IMR-90 (cell line): ENCODE measurements around the gene ARFGAP2. TPM values are rescaled to one million over a fixed set of nuclear protein-coding genes. Genes with fewer than 3 reads are reported as not detected.

ENCODE experiments used
- ATAC-seq: fragments of 200-7000 bp; cut with Tn5 transposase; 2 replicates; pipeline ENCODE4 v1.9.1; 2020; ENCODE audit warnings: low read depth, mild to moderate bottlenecking, moderate library complexity
- BruUV-seq: library from RNA; stranded (reverse); fragments of 400-500 nt; replicated peaks from 2 replicates; lab custom pipeline; 2021; lab: Mats Ljungman, UMichigan
- CTCF ChIA-PET: fragments of 300-600 bp; formaldehyde crosslinking; extraction: SDS; loops from one replicate; lab custom pipeline; 2021; ENCODE audit warnings: antibody characterized with exemption; lab: Yijun Ruan, JAX
- POLR2A ChIA-PET: fragments of 300-600 bp; sonication (Branson Sonifier 250); formaldehyde crosslinking; loops from one replicate; lab custom pipeline; 2022; ENCODE audit warnings: antibody characterized with exemption; ENCODE audit not compliant: unreplicated experiment; lab: Charles Lee
- DNase-seq: peaks from one replicate; pipeline ENCODE4 v3.0.0; 2013
- H2AFZ ChIP-seq: replicated peaks from 2 replicates; pipeline ENCODE3; 2013; ENCODE audit warnings: low read length, mild to moderate bottlenecking; ENCODE audit not compliant: poor library complexity
- H2AK5ac ChIP-seq: 2 replicates; pipeline ENCODE4 v1.6.1; 2013; ENCODE audit warnings: low read depth, low read length, inconsistent platforms
- H2AK9ac ChIP-seq: replicated peaks from 2 replicates; pipeline ENCODE3; 2013; ENCODE audit warnings: mild to moderate bottlenecking, low read depth, low read length, moderate library complexity; ENCODE audit not compliant: poor library complexity
- H2BK120ac ChIP-seq: 2 replicates; pipeline ENCODE4 v1.6.1; 2013; ENCODE audit warnings: low read depth, low read length, inconsistent platforms
- H2BK15ac ChIP-seq: 3 replicates; pipeline ENCODE4 v1.6.1; 2013; ENCODE audit warnings: low read depth, low read length, inconsistent platforms
- H2BK20ac ChIP-seq: 2 replicates; pipeline ENCODE4 v1.6.1; 2013; ENCODE audit warnings: low read depth, mild to moderate bottlenecking, inconsistent platforms, low read length, moderate library complexity
- H2BK5ac ChIP-seq: 2 replicates; pipeline ENCODE4 v1.6.1; 2013; ENCODE audit warnings: mild to moderate bottlenecking, low read depth, low read length, inconsistent platforms; ENCODE audit not compliant: poor library complexity, severe bottlenecking
- H3K14ac ChIP-seq: replicated peaks from 2 replicates; pipeline ENCODE4 v1.6.1; 2013; ENCODE audit warnings: low read depth, low read length, inconsistent platforms
- H3K18ac ChIP-seq: 2 replicates; pipeline ENCODE4 v1.6.1; 2013; ENCODE audit warnings: low read depth, low read length, control low read depth
- H3K23ac ChIP-seq: 2 replicates; pipeline ENCODE4 v1.6.1; 2013; ENCODE audit warnings: low read depth, low read length, inconsistent platforms
- H3K27ac ChIP-seq: 2 replicates; pipeline ENCODE4 v1.5.1; 2013; ENCODE audit warnings: mild to moderate bottlenecking, control low read depth, low read length; ENCODE audit not compliant: insufficient read depth
- H3K27me3 ChIP-seq: 2 replicates; pipeline ENCODE4 v1.6.1; 2013; ENCODE audit warnings: low read length; ENCODE audit not compliant: control insufficient read depth, insufficient read depth
- H3K36me3 ChIP-seq: 2 replicates; pipeline ENCODE4 v1.6.1; 2013; ENCODE audit warnings: low read length, mixed read lengths; ENCODE audit not compliant: control insufficient read depth, insufficient read depth
- H3K4ac ChIP-seq: 2 replicates; pipeline ENCODE4 v1.6.1; 2013; ENCODE audit warnings: low read depth, low read length, inconsistent platforms
- H3K4me1 ChIP-seq: 2 replicates; pipeline ENCODE4 v1.6.1; 2013; ENCODE audit warnings: low read length, mixed read lengths; ENCODE audit not compliant: control insufficient read depth, insufficient read depth
- H3K4me2 ChIP-seq: 2 replicates; pipeline ENCODE4 v1.6.1; 2013; ENCODE audit warnings: low read depth, mild to moderate bottlenecking, control low read depth, low read length, moderate library complexity
- H3K4me3 ChIP-seq: 2 replicates; pipeline ENCODE4 v1.5.1; 2013; ENCODE audit warnings: low read depth, mild to moderate bottlenecking, control low read depth, low read length, moderate library complexity; ENCODE audit not compliant: insufficient read depth
- H3K56ac ChIP-seq: 2 replicates; pipeline ENCODE4 v1.6.1; 2013; ENCODE audit warnings: low read length, inconsistent platforms; ENCODE audit not compliant: insufficient read depth; ENCODE audit errors: extremely low read depth
- H3K79me1 ChIP-seq, 2 experiments: 2 replicates each; pipeline ENCODE4 v1.6.1; 2013; ENCODE audit warnings: low read length in 2 of 2, inconsistent platforms in 1 of 2, low read depth in 1 of 2
- H3K9ac ChIP-seq: 2 replicates; pipeline ENCODE4 v1.6.1; 2013; ENCODE audit warnings: low read depth, low read length, control low read depth
- H3K9me1 ChIP-seq: 2 replicates; pipeline ENCODE4 v1.6.1; 2013; ENCODE audit warnings: low read length, inconsistent platforms; ENCODE audit not compliant: insufficient read depth
- H3K9me3 ChIP-seq: 2 replicates; pipeline ENCODE4 v1.6.1; 2013; ENCODE audit warnings: low read length; ENCODE audit not compliant: control insufficient read depth, insufficient read depth
- H4K20me1 ChIP-seq: 2 replicates; pipeline ENCODE4 v1.6.1; 2013; ENCODE audit warnings: low read length, inconsistent platforms; ENCODE audit not compliant: insufficient read depth
- H4K5ac ChIP-seq: 2 replicates; pipeline ENCODE4 v1.6.1; 2013; ENCODE audit warnings: mild to moderate bottlenecking, low read depth, low read length, control low read depth
- H4K8ac ChIP-seq, 2 experiments: 2 replicates each; pipeline ENCODE4 v1.6.1; 2013; ENCODE audit warnings: low read depth in 2 of 2, low read length in 2 of 2, control low read depth in 1 of 2, inconsistent platforms in 1 of 2
- H4K91ac ChIP-seq: 2 replicates; pipeline ENCODE4 v1.6.1; 2013; ENCODE audit warnings: low read depth, low read length, inconsistent platforms; ENCODE audit not compliant: insufficient read depth
- MXI1 ChIP-seq: IDR thresholded peaks from 2 replicates; pipeline ENCODE4 v1.6.1; 2012; ENCODE audit warnings: low read depth, mild to moderate bottlenecking, low read length, moderate library complexity, borderline replicate concordance
- WGBS, 2 experiments: methylation state at CpG; one replicate each; pipeline versions ENCODE4 v1.1.5 to v1.1.7; 2013; ENCODE audit warnings: missing lambda C conversion rate in 2 of 2; ENCODE audit not compliant: insufficient read length in 1 of 2; ENCODE audit errors: extremely low coverage in 2 of 2; 5-methylcytosine and 5-hydroxymethylcytosine counted together
- dilution Hi-C: fragments of 300-500 bp; cut with HindIII; formaldehyde crosslinking; loops from one replicate; pipeline ENCODE4 v1.14.3; 2018; ENCODE audit warnings: low sequenced_read_pairs; ENCODE audit not compliant: unreplicated experiment
- in situ Hi-C: fragments of 300-500 bp; cut with MboI; formaldehyde crosslinking; loops from 3 replicates; pipeline ENCODE4 v1.14.3; 2019; ENCODE audit warnings: low sequenced_read_pairs, inconsistent platforms, mixed read lengths
- intact Hi-C: fragments of 100-400 bp; cut with micrococcal nuclease; formaldehyde crosslinking; loops from 2 replicates; pipeline ENCODE4 v1.10.0; 2022
- polyA plus RNA-seq, 3 experiments: library from polyadenylated mRNA; depleted of rRNA; stranded (reverse); fragments of >200 nt; gene quantifications; 2 replicates each; pipeline ENCODE4 v1.2.3, GENCODE V29; 2012; ENCODE audit warnings: low replicate concordance in 1 of 3
- total RNA-seq: library from RNA; depleted of rRNA; stranded (reverse); fragments of >200 nt; gene quantifications from 2 replicates; pipeline ENCODE4 v1.2.3, GENCODE V29; 2012
- TF ChIP-seq, protein P1 (sequence below): fragments of 150-350 bp; IDR thresholded peaks from 2 replicates; pipeline ENCODE4 v1.6.1; 2016; ENCODE audit warnings: low read depth, mild to moderate bottlenecking, low read length, moderate library complexity, borderline replicate concordance

ARFGAP2 gene
- total and polyA plus RNA-seq, 2 of the 4 experiments (the other 2 are of a cell fraction), result 54.7 to 87.8 TPM

DNA sequence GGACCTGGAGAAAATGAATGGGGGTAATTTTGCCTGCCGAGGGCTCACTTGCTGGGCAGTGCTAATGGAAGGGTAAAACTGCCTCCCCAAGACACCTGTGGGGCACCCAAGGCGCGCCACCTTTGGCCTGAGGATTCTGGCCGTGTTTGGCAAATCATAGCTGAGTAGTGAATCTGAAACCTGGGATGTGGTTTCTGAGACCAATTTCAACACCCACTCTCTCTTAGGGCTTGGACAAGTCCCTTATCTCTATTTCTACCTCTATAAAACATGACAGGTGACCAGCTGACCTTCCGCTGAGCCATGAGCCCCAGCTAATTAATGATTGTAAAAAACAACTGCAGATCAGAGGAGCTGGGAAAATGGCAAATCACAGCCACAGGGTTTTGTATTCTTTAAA lies 11.0 kb upstream of the ARFGAP2 start:
- Histone ChIP-seq H3K27me3 (no peaks in the 10 kb centered on the region), H3K4me1 (peaks cover 18% of the 10 kb centered on the region), H2BK15ac (no peak overlapping the region), H4K91ac (no peak overlapping the region), H3K23ac (no peak overlapping the region), H2AK5ac (no peak overlapping the region), H2AK9ac (no peak overlapping the region), H3K9me3 (no peaks in the 10 kb centered on the region), H4K8ac (no peak overlapping the region), H3K4me3 (peak overlapping the region; percentile 35; the same call in 1 of the 2 replicates), H2BK5ac (no peak overlapping the region), H3K36me3 (peaks cover 2% of the 10 kb centered on the region; the same call in 1 of the 2 replicates), H3K4me2 (peak overlapping the region; percentile 92), H4K5ac (no peak overlapping the region), H3K9me1 (no peaks in the 10 kb centered on the region), H3K79me1 (peaks cover 4 to 23% of the 10 kb centered on the region in 2 experiments; a peak in 1 of 4 replicates), H2BK120ac (no peak overlapping the region), H4K20me1 (peaks cover 4% of the 10 kb centered on the region; the same call in 1 of the 2 replicates), H2BK20ac (no peak overlapping the region), H3K56ac (no peak overlapping the region), H3K9ac (no peak overlapping the region), H3K14ac (no peak overlapping the region), H3K18ac (no peak overlapping the region), H3K4ac (no peak overlapping the region), H2AFZ (no peak overlapping the region), H3K27ac (no peak overlapping the region)
- ChIA-PET CTCF (interaction anchor here (1.1 to 1.4 kb wide), 3 partner anchors 10 to 296 kb away, joined by 3 read pairs; no protein-coding TSS in a partner anchor), POLR2A (no interaction called here)
- DNase-seq (no peak), ATAC-seq (no peak)
- no peak for TF ChIP-seq MXI1
- TF ChIP-seq, protein P1, sequence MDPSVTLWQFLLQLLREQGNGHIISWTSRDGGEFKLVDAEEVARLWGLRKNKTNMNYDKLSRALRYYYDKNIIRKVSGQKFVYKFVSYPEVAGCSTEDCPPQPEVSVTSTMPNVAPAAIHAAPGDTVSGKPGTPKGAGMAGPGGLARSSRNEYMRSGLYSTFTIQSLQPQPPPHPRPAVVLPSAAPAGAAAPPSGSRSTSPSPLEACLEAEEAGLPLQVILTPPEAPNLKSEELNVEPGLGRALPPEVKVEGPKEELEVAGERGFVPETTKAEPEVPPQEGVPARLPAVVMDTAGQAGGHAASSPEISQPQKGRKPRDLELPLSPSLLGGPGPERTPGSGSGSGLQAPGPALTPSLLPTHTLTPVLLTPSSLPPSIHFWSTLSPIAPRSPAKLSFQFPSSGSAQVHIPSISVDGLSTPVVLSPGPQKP, result no peak
- dilution Hi-C loops (no loop called here), in situ Hi-C loops (no loop called here), intact Hi-C loops (no loop called here)
- WGBS, 2 experiments, result no CpG with 5 or more reads among the region's 5 CpGs
- BruUV-seq, result no TSS peak
